ENCODE data around the gene LZIC.

DNA sequence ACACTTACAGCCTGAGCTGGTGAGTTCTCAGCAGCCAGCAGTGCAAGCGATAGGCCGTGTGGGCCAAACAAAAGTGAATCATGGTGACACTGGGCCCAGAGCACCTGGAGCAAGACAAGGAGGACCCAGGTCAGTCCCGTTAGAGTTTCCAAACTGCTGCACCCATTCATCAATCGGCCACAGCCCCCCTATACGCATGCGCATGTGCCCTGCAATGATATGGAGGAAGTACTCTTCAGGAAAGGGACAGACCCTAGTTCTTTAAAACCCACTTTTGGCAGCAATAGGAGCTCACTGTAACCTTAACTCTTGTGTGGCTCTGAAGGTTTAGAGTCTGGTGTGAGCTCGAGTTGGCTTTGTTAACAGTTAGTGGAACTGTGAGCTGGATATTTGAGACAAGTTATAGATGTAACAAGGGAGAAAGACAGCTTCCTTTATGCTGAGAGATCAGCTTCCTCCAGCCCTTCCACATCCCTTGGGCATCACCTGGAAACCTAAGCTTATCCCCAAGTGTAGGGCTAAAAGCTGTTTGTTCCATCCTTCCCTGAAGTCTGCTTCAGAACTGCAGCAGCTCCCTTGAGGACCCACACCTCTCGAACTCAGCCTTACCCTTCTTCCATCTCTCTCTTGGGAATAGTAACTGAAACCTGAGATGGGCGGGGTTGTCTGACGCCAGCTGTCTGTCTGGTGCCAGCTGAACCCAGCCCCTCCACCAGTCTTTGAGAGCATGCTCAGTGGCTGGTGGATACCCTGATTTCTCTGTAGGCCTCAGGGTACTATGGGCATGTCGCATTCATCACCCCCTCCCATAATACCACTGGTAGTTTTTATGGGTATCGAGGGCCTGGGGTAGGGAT is 17.7 kb upstream of the LZIC start:
- TF ChIP-seq EZH2 (IDR thresholded peaks at IDR 0.05; ENCODE audit: low read length) = no peak
- TF ChIP-seq, protein P1, sequence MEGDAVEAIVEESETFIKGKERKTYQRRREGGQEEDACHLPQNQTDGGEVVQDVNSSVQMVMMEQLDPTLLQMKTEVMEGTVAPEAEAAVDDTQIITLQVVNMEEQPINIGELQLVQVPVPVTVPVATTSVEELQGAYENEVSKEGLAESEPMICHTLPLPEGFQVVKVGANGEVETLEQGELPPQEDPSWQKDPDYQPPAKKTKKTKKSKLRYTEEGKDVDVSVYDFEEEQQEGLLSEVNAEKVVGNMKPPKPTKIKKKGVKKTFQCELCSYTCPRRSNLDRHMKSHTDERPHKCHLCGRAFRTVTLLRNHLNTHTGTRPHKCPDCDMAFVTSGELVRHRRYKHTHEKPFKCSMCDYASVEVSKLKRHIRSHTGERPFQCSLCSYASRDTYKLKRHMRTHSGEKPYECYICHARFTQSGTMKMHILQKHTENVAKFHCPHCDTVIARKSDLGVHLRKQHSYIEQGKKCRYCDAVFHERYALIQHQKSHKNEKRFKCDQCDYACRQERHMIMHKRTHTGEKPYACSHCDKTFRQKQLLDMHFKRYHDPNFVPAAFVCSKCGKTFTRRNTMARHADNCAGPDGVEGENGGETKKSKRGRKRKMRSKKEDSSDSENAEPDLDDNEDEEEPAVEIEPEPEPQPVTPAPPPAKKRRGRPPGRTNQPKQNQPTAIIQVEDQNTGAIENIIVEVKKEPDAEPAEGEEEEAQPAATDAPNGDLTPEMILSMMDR (optimal IDR thresholded peaks at IDR 0.05 in 1 of 3, IDR thresholded peaks at IDR 0.05 in 1 of 3, conservative IDR thresholded peaks at IDR 0.05 in 1 of 3; ENCODE audit: extremely low read depth in 1 of 3, insufficient read depth in 2 of 3, low read length in 3 of 3) = no peak
